ENCODE measurements around the gene PHF2.

Gene PHF2

GRCh38 chr9:93576258-93577077, at the start of gene PHF2:
Gene PHF2, plus strand, starts transcription at chr9:93576584. Its CDS starts 190 bp downstream, at chr9:93576774.
- DNase-seq = no peak

DNA sequence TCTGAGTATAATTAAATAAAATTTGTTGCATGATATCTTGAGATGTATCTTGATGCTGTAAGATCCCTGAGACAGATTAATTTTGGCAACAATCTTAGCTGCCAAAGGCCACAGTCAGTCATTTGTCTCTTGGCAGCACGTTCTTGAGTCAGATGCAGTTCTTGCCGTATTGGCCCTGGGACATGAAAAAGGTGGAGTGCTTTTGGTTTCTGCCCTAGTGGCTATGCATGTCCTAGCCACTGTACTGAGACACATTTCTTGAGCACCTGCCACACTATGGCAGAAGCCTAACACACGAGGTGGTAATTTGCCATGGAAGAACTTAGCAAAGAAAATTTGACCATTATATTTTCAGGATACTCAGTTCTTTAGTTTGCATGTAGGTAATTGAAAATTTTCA, 45.0 kb upstream of the PHF2 start:
- DNase-seq = no peak

GRCh38 chr9:93532141-93532540, 44.2 kb upstream of the PHF2 start:
- no peak for DNase-seq

DNA sequence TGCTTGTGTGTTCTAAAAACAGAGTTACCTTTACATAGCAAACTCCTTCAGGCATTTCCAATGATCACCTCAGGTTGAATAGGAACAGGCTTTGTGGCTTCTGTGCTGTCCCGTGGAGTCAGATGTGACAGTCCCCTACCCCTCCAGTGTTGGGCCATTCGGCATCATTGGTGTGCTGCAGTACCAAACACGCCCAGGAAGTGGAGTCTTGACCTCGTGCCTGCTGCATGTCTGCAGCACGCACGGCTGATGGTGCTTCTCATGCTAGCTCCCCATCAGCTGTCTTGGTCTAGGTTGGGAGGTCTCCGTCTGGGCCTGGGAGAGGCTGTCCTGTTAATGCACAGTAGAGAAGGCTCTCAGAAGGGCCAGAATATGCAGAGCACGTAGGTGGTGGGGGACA, 42.5 kb upstream of the PHF2 start:
- DNase-seq = no peak

DNA sequence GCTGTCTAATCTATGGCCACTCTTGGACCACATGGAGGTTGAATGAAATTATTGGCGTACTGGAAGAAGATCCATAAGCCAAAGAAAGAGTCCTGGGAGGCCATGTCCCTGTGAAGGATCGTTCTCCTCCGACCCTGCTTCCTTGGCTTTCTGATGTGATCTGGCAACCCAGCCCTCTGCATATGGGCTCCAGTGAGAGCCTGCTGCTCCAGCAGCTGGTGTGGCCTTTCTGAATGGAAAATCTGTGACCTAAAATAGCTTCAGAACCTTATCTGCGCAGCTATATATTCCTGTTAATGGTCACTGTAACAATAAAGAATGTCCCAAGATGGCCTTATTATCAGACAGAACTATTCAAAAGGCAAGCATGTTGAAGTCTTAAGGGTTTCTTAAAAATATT, 40.2 kb upstream of the PHF2 start:
- DNase-seq = no peak

DNA sequence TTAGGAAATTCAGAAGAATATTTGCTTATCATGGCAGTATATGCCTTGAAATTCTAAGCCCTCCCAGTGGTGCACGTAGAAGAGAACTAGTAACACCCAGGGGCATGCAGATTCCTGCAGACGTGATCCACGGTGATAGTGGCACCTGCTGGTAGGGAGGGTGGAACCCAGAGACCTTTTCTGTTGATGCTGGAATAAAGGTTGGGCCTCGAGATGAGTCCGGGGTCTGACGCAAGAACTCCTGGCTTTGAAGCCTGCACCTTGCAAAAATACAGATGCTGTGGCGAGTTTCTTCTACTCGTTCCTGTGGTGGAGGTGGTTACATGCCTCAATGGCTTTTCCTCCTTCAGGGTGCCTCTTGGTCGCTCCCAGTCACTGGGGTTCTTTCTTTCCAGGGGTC, 39.5 kb upstream of the PHF2 start:
- DNase-seq = no peak

- DNase-seq = no peak
Measured at GRCh38 chr9:93540305-93540704, 36.1 kb upstream of the PHF2 start.

GRCh38 chr9:93541005-93541404, 35.4 kb upstream of the PHF2 start:
- no peak for DNase-seq

- no peak for DNase-seq
Measured at GRCh38 chr9:93541581-93542349, 34.6 kb upstream of the PHF2 start.

DNA sequence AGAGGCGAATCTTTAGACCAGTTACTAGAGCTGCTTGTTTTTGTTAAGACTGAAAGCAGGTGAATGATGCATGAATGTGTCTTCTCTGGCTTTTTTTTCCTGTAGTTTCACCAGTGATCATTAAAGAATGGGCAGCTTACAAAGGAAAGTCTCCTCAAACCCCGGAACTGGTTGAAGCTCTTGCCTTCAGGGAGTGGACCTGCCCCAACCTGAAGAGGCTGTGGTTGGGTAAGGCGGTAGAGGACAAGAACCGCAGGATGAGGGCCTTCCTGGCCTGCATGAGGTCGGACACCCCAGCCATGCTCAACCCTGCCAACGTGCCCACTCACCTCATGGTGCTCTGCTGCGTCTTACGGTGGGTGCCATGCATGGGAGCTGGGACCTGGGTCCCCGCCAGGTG, 33.3 kb upstream of the PHF2 start:
- DNase-seq = no peak

- no peak for DNase-seq
Measured at GRCh38 chr9:93546356-93546755, 30.0 kb upstream of the PHF2 start.

- DNase-seq = no peak
Measured at GRCh38 chr9:93549611-93550010, 26.8 kb upstream of the PHF2 start.

DNA sequence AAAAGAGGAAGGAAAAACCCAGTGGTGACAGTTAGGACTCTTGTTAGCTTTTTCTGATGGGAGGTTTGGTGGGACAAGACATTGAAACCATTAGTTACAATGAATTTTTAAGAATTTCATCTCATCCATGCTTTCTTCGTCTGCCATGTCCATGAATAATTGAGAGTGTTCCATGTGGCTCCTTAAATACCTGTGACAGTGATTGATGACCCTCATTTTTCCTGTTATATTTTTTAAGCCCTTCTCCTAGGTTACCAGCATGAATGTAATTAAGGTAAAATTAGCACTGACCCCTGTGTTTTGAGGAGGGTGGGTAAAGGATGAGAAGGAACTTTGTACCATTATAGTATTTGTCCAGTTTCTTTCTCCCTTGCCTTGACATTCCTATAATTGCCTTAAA, 23.5 kb upstream of the PHF2 start:
- DNase-seq = no peak

DNA sequence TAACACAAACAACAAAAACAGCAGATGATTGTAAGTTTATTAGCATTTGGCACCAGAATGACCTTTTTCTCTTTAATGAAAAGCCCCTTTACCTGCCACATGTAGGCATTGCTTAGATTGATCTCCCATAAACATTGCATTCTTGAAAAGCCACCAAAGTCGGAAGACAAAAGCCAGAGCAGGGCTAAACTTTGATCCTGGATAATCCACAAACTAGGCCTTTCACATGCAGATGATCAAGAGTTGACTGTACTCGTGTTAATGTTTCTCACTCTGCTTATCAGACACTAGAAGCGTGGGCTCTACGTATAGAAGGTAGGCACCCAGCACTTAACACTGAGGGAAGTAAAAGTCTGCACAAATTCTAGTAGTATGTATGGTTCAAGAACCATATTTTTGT, 21.0 kb upstream of the PHF2 start:
- DNase-seq = no peak

- DNase-seq = no peak
Measured at GRCh38 chr9:93557366-93558137, 18.8 kb upstream of the PHF2 start.

GRCh38 chr9:93558503-93558902, 17.9 kb upstream of the PHF2 start:
- DNase-seq = no peak

- no peak for DNase-seq
Measured at GRCh38 chr9:93560991-93561390, 15.4 kb upstream of the PHF2 start.

- DNase-seq = no peak
Measured at GRCh38 chr9:93562157-93562556, 14.2 kb upstream of the PHF2 start.

- DNase-seq = no peak
Measured at GRCh38 chr9:93565089-93565488, 11.3 kb upstream of the PHF2 start.

DNA sequence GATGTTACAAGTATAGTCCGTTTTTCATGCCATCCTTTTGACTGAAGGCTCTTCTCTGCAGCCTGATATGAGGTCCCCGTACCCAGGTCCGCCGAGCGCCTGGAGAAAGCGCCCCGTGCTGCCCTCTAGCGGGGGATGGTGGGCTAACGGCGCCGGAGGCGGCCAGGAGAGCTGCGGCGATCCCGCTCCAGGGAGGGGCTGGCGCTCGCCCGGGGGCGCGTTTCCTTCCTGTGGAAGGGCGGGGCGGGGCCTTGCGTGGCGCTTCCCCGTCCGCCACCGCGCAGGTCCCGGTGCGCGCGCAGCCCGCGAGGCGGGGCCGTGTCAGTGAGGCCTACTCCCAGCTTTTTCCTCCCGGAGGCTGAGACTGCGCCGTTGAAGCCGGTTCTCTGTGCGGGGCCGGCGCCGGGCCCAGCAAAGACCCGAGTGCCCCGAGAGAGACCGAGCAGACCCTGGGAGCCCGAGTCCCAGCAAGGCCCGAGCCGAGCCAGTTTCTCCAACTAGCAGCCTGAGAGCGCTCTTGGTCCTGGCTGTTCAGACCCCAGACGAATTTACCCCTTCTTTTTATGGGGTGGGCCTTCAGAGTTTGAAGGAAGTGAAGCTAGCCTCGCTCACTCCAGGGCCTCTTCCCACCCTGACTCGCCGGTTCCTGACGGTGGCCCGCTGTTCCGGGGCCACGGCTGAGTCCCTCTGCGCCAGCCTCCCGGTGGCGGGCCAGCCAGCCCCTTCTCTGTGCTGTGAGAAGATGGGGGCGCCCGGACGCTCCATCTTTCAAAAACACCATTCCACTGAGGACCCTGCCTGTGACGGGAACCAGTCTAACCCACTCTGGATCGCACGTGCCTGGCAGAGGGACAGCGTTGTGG, 9.7 kb upstream of the PHF2 start:
- peak; percentile 95 for DNase-seq

DNA sequence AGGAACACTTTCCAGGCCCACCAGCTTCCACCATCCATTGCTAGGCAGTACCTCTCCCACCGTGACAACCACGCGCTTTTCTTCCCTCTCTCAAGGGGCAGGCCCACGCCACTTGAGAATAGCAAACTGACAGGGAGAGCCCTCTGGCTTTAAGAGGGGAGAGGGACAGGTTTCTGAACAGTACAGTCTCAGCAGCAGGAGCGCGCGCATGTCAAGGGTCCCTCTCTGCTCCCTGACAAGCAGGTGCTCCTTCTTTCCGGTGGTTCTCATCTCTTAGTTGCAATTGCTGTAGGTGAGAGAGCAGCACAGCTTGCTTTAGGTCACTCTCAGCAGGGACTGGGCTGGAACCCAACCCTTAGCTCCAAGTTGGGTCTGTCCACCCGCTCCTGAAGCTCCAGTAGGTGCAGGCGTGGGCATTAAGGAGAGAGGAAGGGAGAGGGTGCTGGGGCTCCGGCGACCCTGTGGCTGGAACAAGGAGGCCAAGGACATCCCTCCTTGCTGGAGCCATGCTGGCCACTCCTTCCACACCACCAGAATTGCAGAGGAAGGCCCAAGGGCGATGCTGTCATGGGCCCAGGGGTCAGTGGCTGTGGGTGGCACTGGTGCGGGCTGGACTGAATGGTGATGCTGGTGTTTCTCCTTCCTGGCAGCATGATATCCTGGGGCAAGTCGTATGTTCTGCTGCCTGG, 9.0 kb upstream of the PHF2 start:
- no peak for DNase-seq

GRCh38 chr9:93568169-93568568, 8.2 kb upstream of the PHF2 start:
- no peak for DNase-seq
